HG02840 (cell line): ENCODE results near the gene DNAAF2.
"Not testable (repeated sequence)": the region's sequence is repeated elsewhere in the genome, so short reads cannot be mapped to it uniquely, and the experiment has no call there.

Experiments
- ATAC-seq: cut with Tn5 transposase; IDR thresholded peaks from one replicate; pipeline ENCODE4 v1.9.1; 2021; ENCODE audit warnings: mild to moderate bottlenecking, moderate library complexity, moderate number of reproducible peaks; ENCODE audit not compliant: unreplicated experiment, low FRiP score

The DNAAF2 gene

DNA sequence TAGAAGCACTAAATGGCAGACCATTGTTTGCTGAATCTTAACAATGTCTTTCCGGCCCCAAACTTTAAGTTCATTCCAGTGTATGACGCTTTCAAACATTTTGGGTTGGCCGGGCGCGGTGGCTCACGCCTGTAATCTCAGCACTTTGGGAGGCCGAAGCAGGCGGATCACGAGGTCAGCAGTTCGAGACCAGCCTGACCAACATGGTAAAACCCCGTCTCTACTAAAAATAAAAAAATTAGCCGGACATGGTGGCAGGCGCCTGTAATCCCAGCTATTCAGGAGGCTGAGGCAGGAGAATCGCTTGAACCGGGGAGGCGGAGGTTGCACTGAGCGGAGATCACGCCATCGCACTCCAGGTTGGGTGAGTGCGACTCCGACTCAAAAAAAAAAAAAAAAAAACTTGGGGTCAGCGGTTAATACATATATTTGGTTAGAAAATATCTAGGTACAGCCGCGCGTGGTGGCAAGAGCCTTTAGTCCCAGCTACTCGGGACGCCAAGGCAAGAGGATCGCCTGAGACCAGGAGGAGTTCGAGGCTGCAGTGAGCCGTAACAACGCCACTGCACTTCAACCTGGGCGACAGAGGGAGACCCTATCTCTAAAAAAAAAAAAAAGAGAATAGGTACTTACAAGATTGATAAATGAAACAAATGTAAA is 49.9 kb downstream of the DNAAF2 start:
- ATAC-seq, result not testable (repeated sequence)

GRCh38 chr14:49584058-49584457 is 51.0 kb downstream of the DNAAF2 start:
- ATAC-seq, result no peak

GRCh38 chr14:49583629-49584028 is 51.4 kb downstream of the DNAAF2 start:
- ATAC-seq, result no peak

- ATAC-seq, result no peak
These were observed 52.7 kb downstream of the DNAAF2 start for GRCh38 chr14:49582113-49582977.

DNA sequence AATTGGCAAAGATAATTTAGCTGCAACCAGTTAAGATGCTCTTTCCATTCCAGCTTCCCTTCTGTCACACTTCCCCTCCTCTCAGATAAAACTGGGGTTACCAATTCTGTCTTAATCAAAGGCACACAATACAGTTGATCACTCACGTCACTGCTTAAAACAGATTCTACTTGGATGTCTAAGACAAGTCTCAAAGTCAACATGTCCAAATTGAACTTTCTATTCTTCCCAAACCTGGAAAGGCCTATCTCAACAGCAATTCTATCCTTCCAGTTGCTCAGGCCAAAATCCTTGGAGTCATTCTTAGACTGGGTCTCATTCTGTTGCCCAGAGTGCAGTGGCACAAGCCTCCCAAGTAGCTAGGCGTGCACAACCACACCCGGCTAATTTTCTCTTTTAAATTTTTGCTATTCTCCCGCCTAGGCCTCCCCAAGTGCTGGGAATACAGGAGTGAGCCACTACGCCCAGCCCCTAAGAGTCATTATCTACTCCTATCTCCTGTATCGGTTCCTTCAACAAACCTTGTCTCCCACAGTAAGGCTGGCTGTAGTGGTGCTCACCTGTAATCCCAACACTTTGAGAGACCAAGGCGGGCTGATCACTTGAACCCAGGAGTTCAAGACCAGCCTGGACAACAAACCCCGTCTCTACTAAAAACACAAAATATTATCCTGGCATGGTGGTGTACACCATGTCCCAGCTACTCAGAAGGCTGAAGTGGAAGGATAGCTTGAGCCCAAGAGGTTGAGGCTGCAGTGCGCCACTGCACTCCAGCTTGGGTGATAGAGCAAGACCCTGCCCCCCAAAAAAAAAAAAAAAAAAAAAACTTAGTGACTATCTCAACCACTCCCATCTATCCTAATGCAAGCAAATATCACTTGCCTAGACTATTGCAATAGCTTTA is 53.6 kb downstream of the DNAAF2 start:
- no peak for ATAC-seq

- no peak for ATAC-seq
These were observed 55.2 kb downstream of the DNAAF2 start for GRCh38 chr14:49579841-49580240.

GRCh38 chr14:49578141-49578540 is 56.9 kb downstream of the DNAAF2 start:
- no peak for ATAC-seq
